ENCODE measurements around the gene TUBB2B.

- TF ChIP-seq POLR2AphosphoS5 (IDR thresholded peaks at IDR 0.05; ENCODE audit: low read depth, low read length) (no peak), TAF1 (IDR thresholded peaks at IDR 0.05; ENCODE audit: borderline replicate concordance, insufficient read depth, low read length) (no peak), SIN3A (IDR thresholded peaks at IDR 0.05; ENCODE audit: borderline replicate concordance, insufficient read depth, low read length) (no peak)
- TF ChIP-seq, protein P1, sequence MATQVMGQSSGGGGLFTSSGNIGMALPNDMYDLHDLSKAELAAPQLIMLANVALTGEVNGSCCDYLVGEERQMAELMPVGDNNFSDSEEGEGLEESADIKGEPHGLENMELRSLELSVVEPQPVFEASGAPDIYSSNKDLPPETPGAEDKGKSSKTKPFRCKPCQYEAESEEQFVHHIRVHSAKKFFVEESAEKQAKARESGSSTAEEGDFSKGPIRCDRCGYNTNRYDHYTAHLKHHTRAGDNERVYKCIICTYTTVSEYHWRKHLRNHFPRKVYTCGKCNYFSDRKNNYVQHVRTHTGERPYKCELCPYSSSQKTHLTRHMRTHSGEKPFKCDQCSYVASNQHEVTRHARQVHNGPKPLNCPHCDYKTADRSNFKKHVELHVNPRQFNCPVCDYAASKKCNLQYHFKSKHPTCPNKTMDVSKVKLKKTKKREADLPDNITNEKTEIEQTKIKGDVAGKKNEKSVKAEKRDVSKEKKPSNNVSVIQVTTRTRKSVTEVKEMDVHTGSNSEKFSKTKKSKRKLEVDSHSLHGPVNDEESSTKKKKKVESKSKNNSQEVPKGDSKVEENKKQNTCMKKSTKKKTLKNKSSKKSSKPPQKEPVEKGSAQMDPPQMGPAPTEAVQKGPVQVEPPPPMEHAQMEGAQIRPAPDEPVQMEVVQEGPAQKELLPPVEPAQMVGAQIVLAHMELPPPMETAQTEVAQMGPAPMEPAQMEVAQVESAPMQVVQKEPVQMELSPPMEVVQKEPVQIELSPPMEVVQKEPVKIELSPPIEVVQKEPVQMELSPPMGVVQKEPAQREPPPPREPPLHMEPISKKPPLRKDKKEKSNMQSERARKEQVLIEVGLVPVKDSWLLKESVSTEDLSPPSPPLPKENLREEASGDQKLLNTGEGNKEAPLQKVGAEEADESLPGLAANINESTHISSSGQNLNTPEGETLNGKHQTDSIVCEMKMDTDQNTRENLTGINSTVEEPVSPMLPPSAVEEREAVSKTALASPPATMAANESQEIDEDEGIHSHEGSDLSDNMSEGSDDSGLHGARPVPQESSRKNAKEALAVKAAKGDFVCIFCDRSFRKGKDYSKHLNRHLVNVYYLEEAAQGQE (IDR thresholded peaks at IDR 0.05; ENCODE audit: insufficient read depth in 1 of 2, low read depth in 2 of 2, low read length in 2 of 2) = no peak
Measured at GRCh38 chr6:3218266-3218665, 9.2 kb downstream of the TUBB2B start.
